GM20431 (cell line): ENCODE measurements around the gene IVL.

Experiments used
- in situ Hi-C: fragments of 300-500 bp; cut with MseI, MboI; formaldehyde crosslinking; loops from one replicate; pipeline ENCODE4 v1.15.0; 2020; ENCODE audit warnings: low sequenced_read_pairs; ENCODE audit not compliant: unreplicated experiment

The IVL gene

GRCh38 chr1:152886758-152887409 is 21.5 kb upstream of the IVL start:
- in situ Hi-C loops: no loop called here

DNA sequence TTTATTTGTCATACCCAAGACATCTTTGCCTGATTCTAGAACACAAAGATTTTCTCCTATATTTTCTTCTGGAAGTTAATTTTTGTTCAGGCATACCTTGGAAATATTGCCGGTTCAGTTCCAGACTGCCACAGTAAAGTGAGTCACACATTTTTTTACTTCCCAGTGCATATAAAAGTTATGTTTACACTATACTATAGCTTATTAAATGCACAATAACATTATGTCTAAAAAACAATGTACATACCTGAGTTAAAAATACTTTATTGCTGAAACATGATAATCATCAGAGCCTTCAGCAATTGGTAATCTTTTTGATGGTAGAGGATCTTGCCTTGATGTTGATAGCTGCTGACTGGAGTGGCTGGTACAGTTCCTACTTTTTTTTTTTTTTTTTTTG is 20.2 kb upstream of the IVL start:
- in situ Hi-C loops: no loop called here

DNA sequence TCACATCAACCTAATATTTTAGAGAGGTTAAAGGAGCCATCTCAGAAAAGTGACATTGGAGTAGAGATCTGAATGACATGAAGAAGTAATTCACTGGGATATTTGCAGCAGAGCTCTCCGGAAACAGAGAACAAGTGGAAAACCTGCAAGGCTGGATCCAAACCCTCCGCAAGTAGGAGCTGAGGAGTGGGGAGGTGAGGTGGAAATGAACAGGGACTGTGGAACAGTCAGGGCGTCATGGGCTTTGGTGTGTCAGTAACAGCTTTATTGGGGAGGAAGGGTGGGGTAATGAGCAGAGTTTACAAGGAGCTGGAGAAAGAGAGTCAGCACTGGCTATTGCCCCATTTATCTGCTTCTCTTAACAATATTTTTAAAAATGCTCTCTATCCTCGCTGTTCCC is 9.3 kb upstream of the IVL start:
- in situ Hi-C loops: no loop called here

GRCh38 chr1:152899883-152900282 is 8.5 kb upstream of the IVL start:
- in situ Hi-C loops: no loop called here

- in situ Hi-C loops: no loop called here
These were observed 6.7 kb upstream of the IVL start for GRCh38 chr1:152901631-152902030.

- in situ Hi-C loops: no loop called here
These were observed 5.7 kb upstream of the IVL start for GRCh38 chr1:152902636-152903035.

DNA sequence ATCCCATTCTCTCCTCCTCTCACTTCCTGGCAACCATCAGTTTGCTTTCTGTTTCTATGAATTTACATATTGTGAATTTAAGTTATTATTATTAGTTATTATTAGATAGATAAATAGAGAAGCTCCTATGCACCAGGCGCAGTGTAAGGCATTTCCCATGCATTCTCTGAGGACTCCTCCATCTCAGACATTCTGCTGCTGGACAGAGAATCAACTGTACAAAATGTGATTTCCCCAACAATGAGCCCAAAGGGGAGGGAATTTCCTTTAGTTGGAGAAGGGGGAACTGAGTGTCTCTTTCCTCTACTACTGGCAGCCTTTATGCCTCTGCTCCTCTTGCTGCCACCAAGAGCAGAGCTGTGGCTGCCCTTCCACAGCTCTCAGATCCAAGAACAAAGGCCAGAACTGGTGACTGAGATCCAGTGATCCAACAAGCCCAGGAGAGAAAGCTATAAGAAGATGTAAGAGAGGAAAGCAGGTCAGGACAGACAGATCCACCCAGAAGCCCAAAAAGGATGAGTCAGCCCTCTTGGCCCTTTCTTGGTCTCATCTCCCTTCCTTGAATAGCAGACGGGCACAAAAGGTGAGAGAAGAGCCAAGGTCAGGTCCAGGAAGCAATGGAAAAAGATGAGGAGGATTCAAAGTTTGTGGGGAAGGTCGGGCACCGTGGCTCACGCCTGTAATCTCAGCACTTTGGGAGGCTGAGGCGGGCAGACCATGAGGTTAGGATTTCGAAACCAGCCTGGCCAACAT is 3.5 kb upstream of the IVL start:
- in situ Hi-C loops: no loop called here

GRCh38 chr1:152906023-152906565 is 2.3 kb upstream of the IVL start:
- in situ Hi-C loops: no loop called here

DNA sequence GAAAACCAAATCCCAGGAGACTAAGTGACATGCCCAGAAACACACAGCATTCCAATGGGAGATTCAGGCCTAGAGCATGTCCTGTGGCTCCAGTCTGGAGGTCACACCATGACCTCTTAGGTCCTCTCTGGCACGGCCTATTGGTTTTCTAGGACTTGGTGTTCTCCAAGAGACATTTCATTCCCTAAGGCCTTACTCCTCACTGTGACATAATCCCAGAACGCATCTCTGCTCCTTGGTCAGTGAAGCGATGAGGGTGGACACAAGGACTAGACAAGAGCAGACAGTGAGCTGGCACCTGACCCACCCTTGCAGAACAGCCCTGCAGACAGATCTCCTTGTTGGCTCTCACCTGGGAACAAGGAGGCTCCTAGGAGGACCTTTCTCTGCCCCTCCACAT is 860 bp downstream of the IVL start:
- in situ Hi-C loops: no loop called here

DNA sequence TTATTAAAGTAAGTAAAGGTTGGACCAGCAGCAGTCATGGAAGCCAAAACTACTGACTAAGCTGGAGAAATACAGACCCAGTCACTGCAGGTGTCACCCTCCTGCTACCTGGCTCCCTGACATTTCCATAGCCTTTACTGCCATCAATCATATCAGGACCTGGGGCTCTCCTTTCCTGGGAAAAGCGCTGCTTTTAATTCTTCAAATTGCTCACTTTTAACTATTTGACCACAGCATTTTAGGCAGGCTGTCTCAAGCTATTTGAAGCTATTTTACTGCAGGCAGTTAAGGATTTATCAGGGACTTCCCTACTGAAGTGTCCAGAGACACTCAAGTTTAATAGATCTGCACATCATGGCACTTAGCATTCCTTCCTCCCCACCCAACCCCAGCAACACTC is 4.1 kb downstream of the IVL start:
- in situ Hi-C loops: no loop called here

DNA sequence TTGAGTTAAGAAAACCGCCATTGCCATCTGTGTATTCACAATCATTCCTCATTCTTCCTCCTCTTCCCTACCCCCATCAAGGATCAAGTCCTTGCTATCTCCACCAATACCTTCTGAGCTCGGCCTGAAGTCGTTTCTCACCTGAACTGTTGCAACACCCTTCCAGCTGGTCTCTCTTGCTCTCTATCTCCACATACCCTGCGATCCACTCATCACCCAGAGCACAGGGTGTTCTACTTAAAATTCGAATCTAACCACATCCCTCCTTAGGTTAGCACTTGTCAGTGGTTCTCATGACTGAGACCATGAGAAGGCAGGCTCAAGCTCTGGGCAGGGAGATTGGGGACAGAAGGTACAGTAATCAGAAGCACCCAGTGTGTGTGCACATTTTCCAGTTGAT is 4.6 kb downstream of the IVL start:
- in situ Hi-C loops: no loop called here

- in situ Hi-C loops: no loop called here
These were observed 9.4 kb downstream of the IVL start for GRCh38 chr1:152917794-152918193.

- in situ Hi-C loops: no loop called here
These were observed 10.7 kb downstream of the IVL start for GRCh38 chr1:152919071-152919470.

DNA sequence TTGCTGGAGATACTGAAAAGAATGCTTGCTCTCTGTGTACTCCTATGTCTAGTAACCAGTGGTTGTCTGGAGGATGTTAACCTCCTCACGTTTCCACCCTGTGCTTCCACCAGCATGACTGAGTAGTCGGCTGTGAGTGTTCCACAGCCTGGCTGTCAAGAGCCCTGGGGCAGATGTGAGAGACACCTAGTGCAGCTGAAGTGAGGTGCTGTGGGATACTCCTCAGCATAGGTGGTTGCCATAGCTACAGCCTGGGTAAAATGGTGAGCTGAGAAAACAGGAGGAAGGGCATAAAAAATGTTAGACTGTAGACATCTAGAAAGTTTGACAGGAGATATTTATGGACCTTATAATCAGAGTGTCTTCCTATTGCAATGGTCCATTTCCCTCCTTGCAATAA is 15.8 kb downstream of the IVL start:
- in situ Hi-C loops: no loop called here

DNA sequence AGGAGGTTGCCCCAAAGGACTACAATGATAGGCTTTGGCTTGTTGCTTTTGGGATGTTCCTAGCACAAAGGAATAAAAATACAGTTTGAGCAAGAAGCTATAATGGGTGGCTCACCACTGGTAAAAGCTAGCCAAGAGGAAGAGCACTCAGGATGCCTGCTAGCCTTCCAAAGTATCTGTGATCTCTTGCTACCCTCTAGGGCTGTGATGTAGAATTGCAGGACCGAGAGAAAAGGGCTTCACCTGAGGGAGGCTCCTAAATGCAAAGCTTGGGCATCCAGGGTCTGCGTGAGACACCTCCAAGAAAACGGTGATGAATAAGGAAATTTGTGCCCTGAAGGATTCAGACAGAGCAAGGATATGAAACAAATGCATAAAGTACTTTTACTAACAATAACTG is 17.7 kb downstream of the IVL start:
- in situ Hi-C loops: no loop called here

DNA sequence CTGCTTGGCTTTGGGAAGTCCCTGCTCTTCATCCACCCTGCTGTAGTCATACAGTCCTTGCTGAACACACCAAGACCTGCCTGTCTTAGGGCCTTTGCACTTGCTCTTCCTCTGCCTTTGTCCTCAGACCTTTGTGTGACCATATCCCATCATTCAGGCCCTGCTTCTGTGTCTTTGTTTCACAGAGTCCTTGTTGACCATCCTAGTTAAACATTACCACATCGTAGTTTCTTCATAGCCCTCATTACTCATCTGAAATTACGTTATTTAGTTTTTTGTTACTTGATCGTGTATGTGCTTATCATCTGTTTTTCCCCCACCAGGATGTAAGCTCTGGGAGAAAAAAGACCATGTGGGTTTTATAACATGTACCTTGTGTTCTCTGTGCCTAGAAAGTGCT is 20.3 kb downstream of the IVL start:
- in situ Hi-C loops: no loop called here

GRCh38 chr1:152932170-152932811 is 23.9 kb downstream of the IVL start:
- in situ Hi-C loops: no loop called here

DNA sequence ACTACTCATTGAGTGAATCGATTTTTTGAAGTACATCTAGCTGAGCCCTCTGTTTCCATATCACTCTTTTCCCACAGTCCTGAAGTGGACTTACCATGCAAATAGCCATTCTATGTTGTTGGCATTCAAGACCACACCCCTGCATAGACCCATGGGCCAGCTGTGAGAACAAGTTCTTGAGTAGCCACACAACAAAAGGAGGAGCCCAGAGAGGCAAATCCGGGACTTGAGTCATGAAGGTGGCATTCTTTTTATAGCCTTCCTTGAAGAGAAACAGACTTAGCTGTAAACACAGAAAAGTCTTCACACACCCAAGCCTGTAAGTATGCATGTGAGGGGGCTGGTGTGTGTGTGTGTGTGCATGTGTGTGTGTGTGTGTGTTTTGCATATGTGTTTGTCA is 24.9 kb downstream of the IVL start:
- in situ Hi-C loops: no loop called here

GRCh38 chr1:152940614-152941013 is 32.3 kb downstream of the IVL start:
- in situ Hi-C loops: no loop called here

DNA sequence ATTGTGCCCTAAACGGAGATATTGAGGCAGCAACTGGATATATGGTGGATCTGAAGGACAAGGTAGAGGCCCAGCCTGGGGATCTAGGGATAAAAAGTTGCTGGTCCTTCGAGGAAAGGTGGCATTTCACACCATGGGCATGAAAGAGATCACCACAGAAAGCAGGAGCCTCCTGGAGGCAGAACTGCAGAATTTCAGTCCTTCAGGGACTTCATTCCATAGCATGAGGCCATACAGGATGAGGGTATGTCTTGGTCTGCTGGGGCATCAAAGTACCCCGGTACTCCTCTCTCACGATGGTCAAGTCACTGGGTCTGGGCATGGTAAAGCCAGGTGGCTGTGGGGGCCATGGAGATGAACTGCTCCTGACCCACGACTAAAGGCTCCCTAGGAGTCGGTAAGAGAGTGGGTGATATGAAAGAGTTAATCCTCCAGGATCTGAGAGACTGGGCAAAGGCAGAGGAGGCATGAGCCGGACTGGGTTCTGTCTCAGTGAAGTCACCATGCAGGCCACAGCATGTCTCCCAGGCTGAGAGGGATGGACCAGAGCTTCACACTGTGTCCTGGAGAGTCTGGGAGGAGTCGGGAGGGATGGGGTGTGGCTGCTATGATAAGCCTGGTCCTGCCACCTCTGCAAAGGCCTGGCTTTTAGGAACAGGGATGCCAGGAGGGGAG is 32.8 kb downstream of the IVL start:
- in situ Hi-C loops: no loop called here

DNA sequence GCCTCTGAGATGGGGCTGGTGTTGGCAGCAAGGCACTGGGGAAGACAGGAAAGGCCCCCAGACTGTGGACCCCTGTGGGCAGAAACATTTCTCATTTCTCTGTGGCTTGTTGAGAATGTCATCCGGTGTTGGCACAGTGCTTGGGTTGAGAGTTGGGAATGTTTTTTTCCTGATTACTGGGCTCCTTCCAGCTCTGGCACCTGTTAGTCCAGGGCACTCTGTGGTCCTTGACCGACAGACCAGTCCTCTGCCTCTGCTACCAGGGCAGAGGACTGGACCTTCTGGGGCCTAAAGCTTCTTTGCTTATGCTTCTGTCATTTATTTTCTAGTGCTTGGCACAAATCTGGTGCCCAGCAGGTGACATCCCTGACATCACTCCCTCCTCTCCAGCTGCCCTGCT is 33.8 kb downstream of the IVL start:
- in situ Hi-C loops: no loop called here
